Right lobe of liver (tissue), 4 donors: ENCODE results near the gene GREB1.
A peak's percentile ranks its signal among the peaks of the same experiment; 100 is the strongest.

Experiments used
- CTCF ChIP-seq, 4 donors: fragments of 200-600 bp in 3 of 4; fragments of 450-650 bp in 1 of 4; IDR thresholded peaks; one replicate each; pipeline versions ENCODE4 v1.5.1 to v1.8.0; 2016 to 2022; ENCODE audit warnings: antibody characterized with exemption in 4 of 4, mild to moderate bottlenecking in 2 of 4
- POLR2A ChIP-seq: fragments of 450-650 bp; IDR thresholded peaks from one replicate; pipeline ENCODE4 v1.6.1; 2017; ENCODE audit warnings: antibody characterized with exemption, mild to moderate bottlenecking
- donor health status: DM: no; HTN: no; CAD: no.
- donor health status: DM: no; HTN: no; CAD: no.
- donor health status: DM: no; HTN: yes; CAD: no.

DNA sequence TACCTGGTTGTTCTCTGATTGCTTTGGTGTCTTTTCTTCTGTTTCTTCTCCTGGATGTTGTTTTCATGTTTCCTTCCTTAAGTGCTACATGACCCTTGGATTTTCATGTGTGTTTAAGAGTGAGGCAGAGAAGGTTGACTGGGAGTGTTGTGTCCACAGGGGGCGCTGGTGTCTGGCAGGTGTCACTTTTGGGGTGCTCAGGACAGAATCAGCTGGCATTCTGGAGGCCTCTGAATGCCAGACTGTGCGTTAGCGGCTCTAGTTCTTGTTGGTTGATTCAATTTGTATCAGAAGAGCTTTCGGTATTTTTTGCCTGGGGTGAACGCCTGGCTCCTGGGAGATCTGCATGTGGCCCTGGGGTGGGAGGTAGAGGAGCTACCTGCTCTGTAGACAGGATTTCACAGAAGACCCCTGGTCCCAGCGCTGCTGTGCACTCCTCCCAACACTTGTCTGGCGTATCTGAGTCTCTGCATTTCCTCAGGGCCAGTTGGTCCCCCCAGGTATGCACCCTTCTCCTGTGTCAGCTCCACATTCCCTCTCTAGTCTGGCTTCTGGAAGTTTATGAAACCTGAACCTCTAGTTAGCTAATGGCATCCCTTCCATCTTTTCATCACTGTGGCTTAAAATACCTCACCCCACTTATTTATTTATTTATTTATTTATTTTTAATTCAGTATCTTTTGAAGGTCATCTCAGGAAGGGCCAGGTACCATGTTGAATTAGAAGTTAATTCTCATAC, 1.1 kb downstream of the GREB1 start:
- TF ChIP-seq CTCF (IDR thresholded peaks at IDR 0.05) (peak in 1 of 4 donors; percentile 15), POLR2A (no peak)
